Parathyroid adenoma (tissue), 2 donors: ENCODE data around the gene PHLDB2.

Experiments
- H2AFZ ChIP-seq: fragments of 300-600 bp; sonication (generic); one replicate; pipeline ENCODE4 v1.7.0; 2017; ENCODE audit warnings: antibody characterized with exemption, mild to moderate bottlenecking
- H3K27ac ChIP-seq: fragments of 300-600 bp; sonication (generic); one replicate; pipeline ENCODE4 v1.7.0; 2017
- H3K27me3 ChIP-seq: fragments of 300-600 bp; sonication (generic); one replicate; pipeline ENCODE4 v1.7.0; 2017; ENCODE audit warnings: low read length; ENCODE audit not compliant: control insufficient read depth, insufficient read depth
- H3K36me3 ChIP-seq: fragments of 300-600 bp; sonication (generic); one replicate; pipeline ENCODE4 v1.7.0; 2017; ENCODE audit warnings: low read length; ENCODE audit not compliant: control insufficient read depth, insufficient read depth
- H3K4me1 ChIP-seq: fragments of 300-600 bp; sonication (generic); one replicate; pipeline ENCODE4 v1.7.0; 2017; ENCODE audit warnings: control low read depth
- H3K4me2 ChIP-seq: fragments of 300-600 bp; sonication (generic); one replicate; pipeline ENCODE4 v1.7.0; 2017; ENCODE audit warnings: low read length
- H3K4me3 ChIP-seq: fragments of 300-600 bp; sonication (generic); one replicate; pipeline ENCODE4 v1.7.0; 2017; ENCODE audit warnings: low read depth, low read length
- H3K79me2 ChIP-seq: fragments of 300-600 bp; sonication (generic); one replicate; pipeline ENCODE4 v1.7.0; 2017; ENCODE audit warnings: control low read depth
- H3K9ac ChIP-seq: fragments of 300-600 bp; sonication (generic); one replicate; pipeline ENCODE4 v1.7.0; 2017; ENCODE audit warnings: mild to moderate bottlenecking
- H3K9me3 ChIP-seq: fragments of 300-600 bp; sonication (generic); one replicate; pipeline ENCODE4 v1.7.0; 2017; ENCODE audit warnings: low read length; ENCODE audit not compliant: control insufficient read depth
- CTCF ChIP-seq: fragments of 300-600 bp; sonication (generic); IDR thresholded peaks from one replicate; pipeline ENCODE4 v1.7.0; 2017; ENCODE audit warnings: antibody characterized with exemption, mild to moderate bottlenecking
- donor health status: primary hyperparathyroidism.

PHLDB2 gene

GRCh38 chr3:111871809-111872623 lies 13.0 kb downstream of the PHLDB2 start:
- Histone ChIP-seq H3K27ac (no peak overlapping the region), H3K27me3 (no peaks in the 10 kb centered on the region)

GRCh38 chr3:111872979-111873378 lies 13.9 kb downstream of the PHLDB2 start:
- Histone ChIP-seq H3K27me3 (no peaks in the 10 kb centered on the region), H3K4me2 (no peak overlapping the region), H3K4me3 (no peak overlapping the region), H3K79me2 (no peaks in the 10 kb centered on the region), H3K4me1 (no peaks in the 10 kb centered on the region), H3K9ac (no peak overlapping the region), H2AFZ (no peak overlapping the region), H3K9me3 (no peaks in the 10 kb centered on the region), H3K36me3 (no peaks in the 10 kb centered on the region), H3K27ac (no peak overlapping the region)
- no peak for TF ChIP-seq CTCF

More at GRCh38 chr3:111871809-111872623, 13.0 kb downstream of the PHLDB2 start:
- no peak overlapping the region for H2AFZ ChIP-seq
- TF ChIP-seq CTCF, result no peak
- no peaks in the 10 kb centered on the region for H3K36me3 ChIP-seq
- H3K4me3 ChIP-seq, result no peak overlapping the region
- no peaks in the 10 kb centered on the region for H3K4me1 ChIP-seq
- no peak overlapping the region for H3K4me2 ChIP-seq
- no peaks in the 10 kb centered on the region for H3K79me2 ChIP-seq
- H3K9ac ChIP-seq, result no peak overlapping the region
- no peaks in the 10 kb centered on the region for H3K9me3 ChIP-seq

GRCh38 chr3:111874177-111874820 lies 15.2 kb downstream of the PHLDB2 start:
- H3K4me3 ChIP-seq, result no peak overlapping the region
- H3K4me1 ChIP-seq, result no peaks in the 10 kb centered on the region
- no peaks in the 10 kb centered on the region for H3K9me3 ChIP-seq
- H3K27ac ChIP-seq, result no peak overlapping the region
- H3K79me2 ChIP-seq, result no peaks in the 10 kb centered on the region
- H3K27me3 ChIP-seq, result no peaks in the 10 kb centered on the region
- TF ChIP-seq CTCF, result no peak
- no peak overlapping the region for H2AFZ ChIP-seq
- H3K4me2 ChIP-seq, result no peak overlapping the region
- no peaks in the 10 kb centered on the region for H3K36me3 ChIP-seq
- H3K9ac ChIP-seq, result no peak overlapping the region

GRCh38 chr3:111881480-111881879 lies 22.4 kb downstream of the PHLDB2 start:
- Histone ChIP-seq H3K4me3 (no peak overlapping the region), H3K27me3 (no peaks in the 10 kb centered on the region), H2AFZ (no peak overlapping the region), H3K9ac (no peak overlapping the region), H3K36me3 (no peaks in the 10 kb centered on the region), H3K79me2 (no peaks in the 10 kb centered on the region), H3K4me1 (no peaks in the 10 kb centered on the region), H3K9me3 (peaks cover 3% of the 10 kb centered on the region), H3K27ac (no peak overlapping the region), H3K4me2 (no peak overlapping the region)
- TF ChIP-seq CTCF, result no peak
